IPS-18c (cell line): ENCODE results near the gene PPP1R3A.
"Not testable (repeated sequence)": the region's sequence is repeated elsewhere in the genome, so short reads cannot be mapped to it uniquely, and the experiment has no call there.

Experiments
- H3K4me3 ChIP-seq: 2 replicates; pipeline ENCODE4 v1.7.0; 2013; ENCODE audit warnings: low read depth, mild to moderate bottlenecking, low read length, moderate library complexity; ENCODE audit not compliant: insufficient read depth
- H3K9me3 ChIP-seq: one replicate; pipeline ENCODE4 v1.6.1; 2013; ENCODE audit warnings: mild to moderate bottlenecking, low read length, moderate library complexity; ENCODE audit not compliant: control insufficient read depth, insufficient read depth

PPP1R3A gene, protein sequence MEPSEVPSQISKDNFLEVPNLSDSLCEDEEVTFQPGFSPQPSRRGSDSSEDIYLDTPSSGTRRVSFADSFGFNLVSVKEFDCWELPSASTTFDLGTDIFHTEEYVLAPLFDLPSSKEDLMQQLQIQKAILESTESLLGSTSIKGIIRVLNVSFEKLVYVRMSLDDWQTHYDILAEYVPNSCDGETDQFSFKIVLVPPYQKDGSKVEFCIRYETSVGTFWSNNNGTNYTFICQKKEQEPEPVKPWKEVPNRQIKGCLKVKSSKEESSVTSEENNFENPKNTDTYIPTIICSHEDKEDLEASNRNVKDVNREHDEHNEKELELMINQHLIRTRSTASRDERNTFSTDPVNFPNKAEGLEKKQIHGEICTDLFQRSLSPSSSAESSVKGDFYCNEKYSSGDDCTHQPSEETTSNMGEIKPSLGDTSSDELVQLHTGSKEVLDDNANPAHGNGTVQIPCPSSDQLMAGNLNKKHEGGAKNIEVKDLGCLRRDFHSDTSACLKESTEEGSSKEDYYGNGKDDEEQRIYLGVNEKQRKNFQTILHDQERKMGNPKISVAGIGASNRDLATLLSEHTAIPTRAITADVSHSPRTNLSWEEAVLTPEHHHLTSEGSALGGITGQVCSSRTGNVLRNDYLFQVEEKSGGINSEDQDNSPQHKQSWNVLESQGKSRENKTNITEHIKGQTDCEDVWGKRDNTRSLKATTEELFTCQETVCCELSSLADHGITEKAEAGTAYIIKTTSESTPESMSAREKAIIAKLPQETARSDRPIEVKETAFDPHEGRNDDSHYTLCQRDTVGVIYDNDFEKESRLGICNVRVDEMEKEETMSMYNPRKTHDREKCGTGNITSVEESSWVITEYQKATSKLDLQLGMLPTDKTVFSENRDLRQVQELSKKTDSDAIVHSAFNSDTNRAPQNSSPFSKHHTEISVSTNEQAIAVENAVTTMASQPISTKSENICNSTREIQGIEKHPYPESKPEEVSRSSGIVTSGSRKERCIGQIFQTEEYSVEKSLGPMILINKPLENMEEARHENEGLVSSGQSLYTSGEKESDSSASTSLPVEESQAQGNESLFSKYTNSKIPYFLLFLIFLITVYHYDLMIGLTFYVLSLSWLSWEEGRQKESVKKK

DNA sequence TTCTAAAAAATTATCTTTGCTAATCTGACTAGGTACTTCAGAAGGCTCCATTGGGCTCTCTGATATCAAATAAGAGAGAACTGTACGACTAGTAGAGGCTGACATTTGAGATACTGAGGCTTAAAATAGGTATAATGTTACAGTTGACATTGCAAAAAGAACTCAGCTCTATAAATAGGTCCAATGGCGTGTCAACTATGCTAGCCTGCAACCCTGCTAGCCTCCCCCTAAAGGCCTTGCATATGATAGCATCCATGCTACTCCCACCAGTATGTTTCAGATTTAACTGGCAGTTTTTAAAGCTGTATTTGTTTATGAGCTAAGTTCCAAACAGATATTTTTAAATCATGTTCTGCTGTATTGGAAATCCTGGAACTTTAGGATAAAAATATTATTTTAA is at the start of gene PPP1R3A:
PPP1R3A (minus strand) TSS at position 64 of the 400 bp plus-strand sequence; CDS start at position 51, 13 bp downstream.
- Histone ChIP-seq H3K4me3 (no peak within 1 kb of the TSS), H3K9me3 (no peaks in the 10 kb centered on the region)

GRCh38 chr7:113963356-113963755 is 44.5 kb upstream of the PPP1R3A start:
- Histone ChIP-seq H3K9me3 (peaks cover 5% of the 10 kb centered on the region), H3K4me3 (no peak overlapping the region)

- Histone ChIP-seq H3K9me3 (peaks cover 5% of the 10 kb centered on the region), H3K4me3 (no peak overlapping the region)
Observed at GRCh38 chr7:113959910-113960309, 41.1 kb upstream of the PPP1R3A start.

- Histone ChIP-seq H3K9me3 (peaks cover 5% of the 10 kb centered on the region), H3K4me3 (no peak overlapping the region)
Observed at GRCh38 chr7:113955157-113955556, 36.3 kb upstream of the PPP1R3A start.

GRCh38 chr7:113953553-113953952 is 34.7 kb upstream of the PPP1R3A start:
- Histone ChIP-seq H3K9me3 (no peaks in the 10 kb centered on the region), H3K4me3 (no peak overlapping the region)

GRCh38 chr7:113945018-113945938 is 26.5 kb upstream of the PPP1R3A start:
- no peaks in the 10 kb centered on the region for H3K9me3 ChIP-seq

DNA sequence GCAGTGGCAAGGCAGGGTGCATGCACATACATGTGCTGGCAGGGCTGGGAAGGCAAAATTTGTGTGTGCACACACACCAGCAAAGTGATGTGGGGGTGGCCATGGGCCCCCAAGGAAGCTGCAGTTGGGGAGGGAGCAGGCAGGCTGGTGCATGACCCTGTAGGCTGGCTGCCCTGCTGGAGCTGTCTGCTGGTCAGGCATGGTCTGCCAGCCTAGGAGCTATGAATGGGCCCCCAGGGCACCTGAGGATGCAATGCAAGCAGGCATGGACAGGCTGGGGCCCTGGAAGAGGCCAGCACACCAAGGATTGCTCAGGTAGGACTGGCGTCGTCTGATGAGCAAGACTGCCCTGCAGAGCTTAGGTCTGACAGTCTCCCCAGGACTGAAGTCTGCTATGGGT is 18.2 kb upstream of the PPP1R3A start:
- Histone ChIP-seq H3K4me3 (no peak overlapping the region), H3K9me3 (no peaks in the 10 kb centered on the region)

More at GRCh38 chr7:113945018-113945938, 26.5 kb upstream of the PPP1R3A start:
- no peak overlapping the region for H3K4me3 ChIP-seq

- Histone ChIP-seq H3K9me3 (no peaks in the 10 kb centered on the region), H3K4me3 (no peak overlapping the region)
Observed at GRCh38 chr7:113936535-113936934, 17.7 kb upstream of the PPP1R3A start.

DNA sequence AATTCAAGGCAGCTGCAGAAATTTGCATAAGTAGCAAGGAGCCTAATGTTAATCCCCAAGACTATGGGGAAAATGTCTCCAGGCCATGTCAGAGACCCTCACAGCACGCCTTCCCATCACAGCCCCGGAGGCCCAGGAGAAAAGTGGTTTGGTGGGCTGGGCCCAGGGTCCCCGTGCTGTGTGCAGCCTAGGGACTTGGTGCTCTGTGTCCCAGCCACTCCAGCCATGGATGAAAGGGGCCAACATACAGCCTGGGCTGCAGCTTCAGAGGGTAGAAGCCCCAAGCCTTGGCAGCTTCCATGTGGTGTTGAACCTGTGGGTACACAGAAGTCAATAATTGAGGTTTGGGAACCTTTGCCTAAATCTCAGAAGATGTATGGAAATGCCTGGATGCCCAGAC is 10.6 kb upstream of the PPP1R3A start:
- H3K9me3 ChIP-seq, H3K4me3 ChIP-seq: not testable (repeated sequence)

DNA sequence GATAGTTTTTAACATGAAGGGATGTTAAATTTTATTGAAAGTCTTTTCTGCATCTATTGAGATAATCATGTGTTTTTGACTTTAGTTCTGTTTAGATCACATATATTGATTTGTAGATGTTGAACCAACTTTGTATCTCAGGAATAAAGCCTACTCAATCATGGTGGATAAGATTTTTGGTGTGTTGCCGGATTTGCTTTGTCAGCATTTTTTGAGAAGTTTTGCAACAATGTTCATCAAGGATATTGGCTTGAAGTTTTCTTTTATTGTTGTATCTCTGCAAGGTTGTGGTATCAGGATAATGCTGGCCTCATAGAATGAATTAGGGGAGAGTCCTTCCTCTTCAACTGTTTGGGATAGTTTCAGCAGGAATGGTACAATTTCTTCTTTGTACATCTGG is 9.3 kb upstream of the PPP1R3A start:
- Histone ChIP-seq H3K4me3 (no peak overlapping the region), H3K9me3 (peaks cover 2% of the 10 kb centered on the region)

GRCh38 chr7:113922049-113922448 is 3.2 kb upstream of the PPP1R3A start:
- H3K9me3 ChIP-seq, result no peaks in the 10 kb centered on the region
- H3K4me3 ChIP-seq, result no peak overlapping the region

- H3K4me3 ChIP-seq, result no peak overlapping the region
Observed at GRCh38 chr7:113921363-113921762, 2.6 kb upstream of the PPP1R3A start.

DNA sequence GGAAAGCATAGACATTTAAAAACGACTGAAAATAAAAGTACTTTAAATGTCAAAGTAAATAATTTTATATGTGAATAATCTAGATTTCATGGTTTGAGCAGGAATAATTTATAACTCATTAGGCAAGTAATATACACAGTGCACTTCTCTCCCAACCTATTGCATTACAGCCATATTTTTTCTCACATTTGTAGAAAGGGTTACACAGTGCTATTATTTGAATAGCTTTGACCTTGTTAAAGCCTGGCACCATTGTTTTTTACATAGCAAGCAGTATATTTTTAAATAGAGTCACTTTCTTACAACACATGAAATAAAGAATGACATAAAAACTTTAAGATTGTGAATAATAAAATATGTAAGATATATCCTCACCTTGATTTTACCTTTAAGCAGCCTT is 969 bp downstream of the PPP1R3A start:
- no peak overlapping the region for H3K4me3 ChIP-seq
- H3K9me3 ChIP-seq, result no peaks in the 10 kb centered on the region

More at GRCh38 chr7:113921363-113921762, 2.6 kb upstream of the PPP1R3A start:
- H3K9me3 ChIP-seq, result no peaks in the 10 kb centered on the region

DNA sequence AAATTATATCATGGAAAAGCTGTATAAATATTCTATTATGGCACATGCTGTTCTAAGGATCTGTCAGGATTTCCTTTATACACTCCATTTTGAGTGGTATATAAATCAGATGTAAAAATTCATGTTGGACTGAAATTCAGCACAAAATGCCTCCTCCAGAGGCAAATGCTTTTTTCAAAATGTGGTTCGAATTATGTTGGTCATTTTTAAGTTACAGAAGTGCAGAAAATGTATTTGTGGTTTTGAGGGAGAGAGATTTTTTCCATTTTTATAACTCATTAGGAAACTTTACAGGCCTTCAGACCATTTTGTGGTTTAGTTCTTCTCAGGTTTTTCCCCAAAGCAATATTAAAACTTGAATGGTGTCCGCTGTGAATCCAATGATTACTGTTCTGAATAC is 2.9 kb downstream of the PPP1R3A start:
- H3K9me3 ChIP-seq, result no peaks in the 10 kb centered on the region
- no peak overlapping the region for H3K4me3 ChIP-seq

DNA sequence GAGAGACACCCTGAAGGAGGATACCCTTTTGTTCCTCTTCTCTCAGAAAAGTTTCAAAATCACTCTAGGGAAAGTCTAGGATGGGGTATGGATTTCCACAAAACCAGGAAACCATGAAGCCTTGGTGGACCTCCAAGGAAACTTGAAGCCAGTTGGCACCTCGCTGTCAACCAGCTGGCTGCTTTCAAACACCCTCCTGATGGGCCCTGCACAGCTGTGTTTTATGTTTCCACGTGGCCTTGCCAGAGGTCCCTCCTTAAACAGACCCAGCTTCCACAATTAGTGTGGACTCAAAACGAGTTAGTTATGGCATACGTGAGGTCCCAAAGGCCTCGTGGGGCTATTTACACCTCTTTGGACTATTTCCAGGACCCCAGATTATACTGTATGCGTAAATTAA is 5.9 kb downstream of the PPP1R3A start:
- no peaks in the 10 kb centered on the region for H3K9me3 ChIP-seq
- H3K4me3 ChIP-seq, result no peak overlapping the region

GRCh38 chr7:113907617-113908016 is 11.2 kb downstream of the PPP1R3A start:
- no peak overlapping the region for H3K4me3 ChIP-seq
- no peaks in the 10 kb centered on the region for H3K9me3 ChIP-seq

DNA sequence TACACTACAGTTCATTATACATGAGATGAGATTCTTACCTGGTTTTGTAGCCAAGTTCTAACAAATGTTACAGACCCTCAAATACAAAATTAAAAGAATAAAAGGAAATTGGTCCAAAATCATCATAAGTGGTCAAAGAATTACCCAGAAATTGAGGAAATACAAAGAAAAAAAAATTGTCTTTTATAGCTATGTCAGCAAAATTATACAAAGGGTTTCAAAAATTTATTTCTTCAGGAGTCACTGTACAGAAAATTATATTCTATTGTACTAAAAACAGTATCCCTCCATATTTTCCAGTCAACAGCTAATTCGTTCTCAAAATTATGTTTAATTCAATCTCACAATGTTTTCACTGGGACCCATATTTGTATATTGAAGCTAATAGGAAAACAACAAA is 14.3 kb downstream of the PPP1R3A start:
- no peak overlapping the region for H3K4me3 ChIP-seq
- no peaks in the 10 kb centered on the region for H3K9me3 ChIP-seq
